H9 (cell line): Measurements from ENCODE around the gene CP. TPM values are rescaled to one million over a fixed set of nuclear protein-coding genes. Genes with fewer than 3 reads are reported as not detected.

Experiments used
- DNase-seq: peaks from one replicate; pipeline ENCODE4 v3.0.0-alpha.2; 2017
- H2AFZ ChIP-seq: one replicate; pipeline ENCODE4 v1.6.1; 2013; ENCODE audit warnings: mild to moderate bottlenecking, low read length, control low read depth, moderate library complexity
- H2AK5ac ChIP-seq: 2 replicates; pipeline ENCODE4 v1.6.1; 2013; ENCODE audit warnings: low read length, control low read depth, mixed read lengths; ENCODE audit not compliant: insufficient read length
- H2BK120ac ChIP-seq: one replicate; pipeline ENCODE4 v1.6.1; 2013; ENCODE audit warnings: low read depth, mild to moderate bottlenecking, low read length, control low read depth, inconsistent platforms; ENCODE audit not compliant: poor library complexity, severe bottlenecking
- H2BK12ac ChIP-seq: 2 replicates; pipeline ENCODE4 v1.6.1; 2013; ENCODE audit warnings: low read length, control low read depth, mixed read lengths, low read depth; ENCODE audit not compliant: insufficient read length
- H2BK15ac ChIP-seq: 2 replicates; pipeline ENCODE4 v1.6.1; 2013; ENCODE audit warnings: low read depth, low read length, control low read depth
- H2BK20ac ChIP-seq: one replicate; pipeline ENCODE4 v1.6.1; 2013; ENCODE audit warnings: low read depth, mild to moderate bottlenecking, low read length, control low read depth, inconsistent platforms; ENCODE audit not compliant: poor library complexity, severe bottlenecking
- H2BK5ac ChIP-seq: 2 replicates; pipeline ENCODE4 v1.6.1; 2013; ENCODE audit warnings: low read length, control low read depth, mixed read lengths; ENCODE audit not compliant: insufficient read length
- H3K14ac ChIP-seq: 2 replicates; pipeline ENCODE4 v1.6.1; 2013; ENCODE audit warnings: low read length, control low read depth; ENCODE audit not compliant: insufficient read depth
- H3K18ac ChIP-seq: 2 replicates; pipeline ENCODE4 v1.6.1; 2013; ENCODE audit warnings: low read depth, mild to moderate bottlenecking, mixed read lengths, low read length, control low read depth; ENCODE audit not compliant: insufficient read length
- H3K23ac ChIP-seq: 2 replicates; pipeline ENCODE4 v1.6.1; 2013; ENCODE audit warnings: low read length, control low read depth, mixed read lengths, low read depth; ENCODE audit not compliant: insufficient read length
- H3K23me2 ChIP-seq: 2 replicates; pipeline ENCODE4 v1.6.1; 2013; ENCODE audit warnings: low read depth, mild to moderate bottlenecking, mixed read lengths, low read length, control low read depth; ENCODE audit not compliant: insufficient read length, poor library complexity, severe bottlenecking
- H3K27ac ChIP-seq: 2 replicates; pipeline ENCODE4 v1.5.1; 2013; ENCODE audit warnings: low read length, control low read depth, mixed read lengths, low read depth; ENCODE audit not compliant: insufficient read length
- H3K27me3 ChIP-seq: 2 replicates; pipeline ENCODE4 v1.6.1; 2013; ENCODE audit warnings: low read length, control low read depth, inconsistent platforms; ENCODE audit not compliant: insufficient read depth
- H3K4ac ChIP-seq: 2 replicates; pipeline ENCODE4 v1.6.1; 2013; ENCODE audit warnings: low read depth, mild to moderate bottlenecking, control low read depth, inconsistent platforms, low read length, moderate library complexity
- H3K4me1 ChIP-seq: 2 replicates; pipeline ENCODE4 v1.6.1; 2013; ENCODE audit warnings: low read length, control low read depth, inconsistent platforms; ENCODE audit not compliant: insufficient read depth
- H3K4me2 ChIP-seq: 2 replicates; pipeline ENCODE4 v1.6.1; 2013; ENCODE audit warnings: low read length, control low read depth, mixed read lengths; ENCODE audit not compliant: insufficient read length, insufficient read depth
- H3K56ac ChIP-seq: 2 replicates; pipeline ENCODE4 v1.6.1; 2013; ENCODE audit warnings: low read depth, mild to moderate bottlenecking, mixed read lengths, low read length, control low read depth; ENCODE audit not compliant: insufficient read length
- H3K79me1 ChIP-seq: 2 replicates; pipeline ENCODE4 v1.6.1; 2013; ENCODE audit warnings: low read depth, mild to moderate bottlenecking, moderate library complexity, low read length, control low read depth, inconsistent platforms; ENCODE audit not compliant: insufficient read depth, poor library complexity, severe bottlenecking
- H3K79me2 ChIP-seq: 2 replicates; pipeline ENCODE4 v1.6.1; 2013; ENCODE audit warnings: low read length, control low read depth, inconsistent platforms; ENCODE audit not compliant: insufficient read depth
- H3K9ac ChIP-seq: 2 replicates; pipeline ENCODE4 v1.6.1; 2013; ENCODE audit warnings: low read length, control low read depth, mixed read lengths; ENCODE audit not compliant: insufficient read length; ENCODE audit errors: extremely low read depth
- H3K9me3 ChIP-seq: one replicate; pipeline ENCODE4 v1.6.1; 2013; ENCODE audit warnings: low read depth, low read length, inconsistent platforms; ENCODE audit not compliant: control insufficient read depth
- H3T11ph ChIP-seq: one replicate; pipeline ENCODE4 v1.6.1; 2013; ENCODE audit warnings: mild to moderate bottlenecking, low read length, control low read depth, inconsistent platforms
- H4K20me1 ChIP-seq: one replicate; pipeline ENCODE4 v1.6.1; 2013; ENCODE audit not compliant: control insufficient read depth, insufficient read length, insufficient read depth
- H4K5ac ChIP-seq: 2 replicates; pipeline ENCODE4 v1.6.1; 2013; ENCODE audit warnings: low read depth, mild to moderate bottlenecking, mixed read lengths, low read length, control low read depth; ENCODE audit not compliant: insufficient read length
- H4K8ac ChIP-seq: replicated peaks from 2 replicates; pipeline ENCODE4 v1.6.1; 2013; ENCODE audit warnings: low read length, control low read depth, mixed read lengths, low read depth; ENCODE audit not compliant: insufficient read length
- H4K91ac ChIP-seq: 2 replicates; pipeline ENCODE4 v1.6.1; 2013; ENCODE audit warnings: low read depth, mild to moderate bottlenecking, moderate library complexity, mixed read lengths, low read length, control low read depth; ENCODE audit not compliant: insufficient read length
- H3K27ac Mint-ChIP-seq, 3 experiments: 2 replicates in 2 of 3; 3 replicates in 1 of 3; pipeline ENCODE4 v1.8.0; 2020 to 2021; ENCODE audit warnings: mixed read lengths in 3 of 3, mild to moderate bottlenecking in 1 of 3, moderate library complexity in 1 of 3
- H3K27me3 Mint-ChIP-seq: 2 replicates; pipeline ENCODE4 v1.8.0; 2021; ENCODE audit warnings: low read depth, mild to moderate bottlenecking, moderate library complexity, mixed read lengths
- H3K36me3 Mint-ChIP-seq, 3 experiments: 2 replicates in 2 of 3; 3 replicates in 1 of 3; pipeline ENCODE4 v1.8.0; 2020 to 2021; ENCODE audit warnings: low read depth in 3 of 3, mixed read lengths in 3 of 3; ENCODE audit not compliant: insufficient read depth in 1 of 3
- H3K4me1 Mint-ChIP-seq, 2 experiments: 2 replicates each; pipeline ENCODE4 v1.8.0; 2020; ENCODE audit warnings: mixed read lengths in 2 of 2
- H3K4me3 Mint-ChIP-seq, 2 experiments: 2 replicates in 1 of 2; 3 replicates in 1 of 2; pipeline ENCODE4 v1.8.0; 2020 to 2021; ENCODE audit warnings: mild to moderate bottlenecking in 2 of 2, mixed read lengths in 2 of 2, moderate library complexity in 1 of 2
- H3K9me3 Mint-ChIP-seq, 2 experiments: 2 replicates in 1 of 2; 3 replicates in 1 of 2; pipeline ENCODE4 v1.8.0; 2020; ENCODE audit warnings: mild to moderate bottlenecking in 2 of 2, mixed read lengths in 2 of 2, moderate library complexity in 1 of 2
- CTCF ChIP-seq: fragments of 200-600 bp; sonication (generic); conservative IDR thresholded peaks from 3 replicates; pipeline ENCODE4 v1.8.0; 2021; ENCODE audit warnings: antibody characterized with exemption, mild to moderate bottlenecking
- WGBS: extraction: QIAGEN DNeasy Blood & Tissue Kit; methylation state at CpG from one replicate; pipeline ENCODE4 v1.1.7; 2013; ENCODE audit warnings: missing lambda C conversion rate, low lambda C conversion rate, mixed read lengths; ENCODE audit not compliant: insufficient read length; ENCODE audit errors: extremely low coverage; 5-methylcytosine and 5-hydroxymethylcytosine counted together
- total RNA-seq: library from RNA; stranded (reverse); gene quantifications from 2 replicates; pipeline ENCODE4 v1.2.1, GENCODE V29; 2021

The CP gene
- total RNA-seq, 1 experiment from 2014 or later: 1.1 TPM

DNA sequence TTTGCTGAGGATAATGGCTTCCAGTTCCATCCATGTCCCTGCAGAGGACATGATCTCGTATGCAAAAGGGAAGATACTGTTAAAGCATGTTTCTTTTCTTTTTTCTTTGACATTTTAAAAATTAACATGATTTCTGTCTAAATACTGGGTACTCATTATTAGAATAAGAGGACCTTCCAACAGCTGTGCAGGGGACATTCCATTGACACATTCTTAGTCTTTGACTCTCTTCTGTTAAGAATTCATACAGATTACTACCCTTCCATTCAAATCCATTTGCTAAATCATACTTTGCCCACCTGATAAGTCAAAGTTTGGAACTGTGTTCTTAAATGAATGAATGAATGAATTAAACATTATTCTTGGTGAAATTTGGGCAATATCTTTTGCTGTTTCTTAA, 5.1 kb upstream of the CP start:
- H3K79me2 ChIP-seq: no peaks in the 10 kb centered on the region
- H3K23me2 ChIP-seq: no peaks in the 10 kb centered on the region
- no peak overlapping the region for H3T11ph ChIP-seq
- no peak overlapping the region for H3K56ac ChIP-seq
- no peak overlapping the region for H3K4me2 ChIP-seq
- H3K9me3 ChIP-seq: no peaks in the 10 kb centered on the region
- no peak overlapping the region for H3K4ac ChIP-seq
- no peak overlapping the region for H3K9ac ChIP-seq
- Mint-ChIP-seq H3K27ac (no peak overlapping the region; a peak in 1 of 7 replicates), H3K36me3 (peaks cover 0 to 4% (median 0%) of the 10 kb centered on the region in 3 experiments; a peak in 2 of 7 replicates), H3K9me3 (0 out of 5 replicates have a peak, but pooled peaks cover 0 to 2% of the 10 kb centered on the region in 2 experiments), H3K27me3 (no peaks in the 10 kb centered on the region), H3K4me1 (peaks cover 8 to 13% of the 10 kb centered on the region in 2 experiments), H3K4me3 (no peak overlapping the region)
- no peaks in the 10 kb centered on the region for H3K79me1 ChIP-seq
- H3K23ac ChIP-seq: no peak overlapping the region
- H3K14ac ChIP-seq: no peak overlapping the region
- DNase-seq: no peak
- no peaks in the 10 kb centered on the region for H3K27me3 ChIP-seq
- no peak overlapping the region for H2BK12ac ChIP-seq
- H2BK20ac ChIP-seq: no peak overlapping the region
- no peak overlapping the region for H2AFZ ChIP-seq
- no peak overlapping the region for H2BK15ac ChIP-seq
- no peak overlapping the region for H2AK5ac ChIP-seq
- no peak overlapping the region for H4K91ac ChIP-seq
- WGBS: no CpG with 5 or more reads among the region's 1 CpG
- H4K20me1 ChIP-seq: no peaks in the 10 kb centered on the region
- H2BK120ac ChIP-seq: no peak overlapping the region
- H3K27ac ChIP-seq: no peak overlapping the region
- H4K8ac ChIP-seq: no peak overlapping the region
- H4K5ac ChIP-seq: no peak overlapping the region
- peaks cover 7% of the 10 kb centered on the region; the same call in 1 of the 2 replicates for H3K4me1 ChIP-seq
- H2BK5ac ChIP-seq: no peak overlapping the region
- H3K18ac ChIP-seq: no peak overlapping the region
- TF ChIP-seq CTCF: no peak
